OCI-LY3 (cell line): ENCODE data around the gene RPL13A.
A peak's percentile ranks its signal among the peaks of the same experiment; 100 is the strongest.

ENCODE experiments used
- H2AFZ ChIP-seq: fragments of 200-600, 300-600 bp; shearing (Covaris generic); 2 replicates; pipeline ENCODE4 v1.6.0; 2014; ENCODE audit warnings: antibody characterized with exemption, low read depth, low read length
- H3K27ac ChIP-seq: fragments of 200-600, 300-600 bp; sonication (generic); 2 replicates; pipeline ENCODE4 v1.5.1; 2014; ENCODE audit warnings: mild to moderate bottlenecking, low read length, moderate library complexity, mixed read lengths
- H3K27me3 ChIP-seq: fragments of 200-600, 300-600 bp; sonication (generic); 2 replicates; pipeline ENCODE4 v1.6.1; 2014; ENCODE audit warnings: low read depth, low read length, mixed read lengths
- H3K36me3 ChIP-seq: fragments of 200-600, 300-600 bp; sonication (generic); replicated peaks from 2 replicates; pipeline ENCODE3; 2014; ENCODE audit warnings: low read depth, low read length, mixed read lengths
- H3K4me1 ChIP-seq: fragments of 300-600, 200-600 bp; sonication (generic); 2 replicates; pipeline ENCODE4 v1.6.1; 2014; ENCODE audit warnings: low read length, mixed read lengths
- H3K4me2 ChIP-seq: fragments of 200-600, 300-600 bp; sonication (generic); 2 replicates; pipeline ENCODE4 v1.6.1; 2014; ENCODE audit warnings: low read length, mixed read lengths
- H3K4me3 ChIP-seq: fragments of 300-600, 200-600 bp; sonication (generic); 2 replicates; pipeline ENCODE4 v1.5.1; 2014; ENCODE audit warnings: antibody characterized with exemption, mild to moderate bottlenecking, low read length, moderate library complexity
- H3K79me2 ChIP-seq: fragments of 300-600, 200-600 bp; shearing (Covaris generic); 2 replicates; pipeline ENCODE4 v1.6.1; 2014; ENCODE audit warnings: mild to moderate bottlenecking, low read length, mixed read lengths
- H3K9ac ChIP-seq: fragments of 300-600, 200-600 bp; shearing (Covaris generic); 2 replicates; pipeline ENCODE4 v1.6.0; 2014; ENCODE audit warnings: mild to moderate bottlenecking, low read length, moderate library complexity
- H3K9me3 ChIP-seq: fragments of 200-600, 300-600 bp; shearing (Covaris generic); 2 replicates; pipeline ENCODE4 v1.6.1; 2014; ENCODE audit warnings: low read length, mixed read lengths; ENCODE audit not compliant: insufficient read depth
- H4K20me1 ChIP-seq: fragments of 200-600, 300-600 bp; sonication (generic); 2 replicates; pipeline ENCODE4 v1.6.1; 2016; ENCODE audit warnings: low read length, mixed read lengths; ENCODE audit not compliant: insufficient read depth
- CTCF ChIP-seq: fragments of 200-600, 300-600 bp; sonication (generic); IDR thresholded peaks from 2 replicates; pipeline ENCODE4 v1.5.1; 2014; ENCODE audit warnings: antibody characterized with exemption, low read length, low read depth
- EZH2phosphoT487 ChIP-seq: fragments of 200-600 bp; shearing (Covaris generic); IDR thresholded peaks from 2 replicates; pipeline ENCODE4 v1.6.1; 2018; ENCODE audit warnings: antibody characterized with exemption, mixed run types, low read depth

The RPL13A gene

DNA sequence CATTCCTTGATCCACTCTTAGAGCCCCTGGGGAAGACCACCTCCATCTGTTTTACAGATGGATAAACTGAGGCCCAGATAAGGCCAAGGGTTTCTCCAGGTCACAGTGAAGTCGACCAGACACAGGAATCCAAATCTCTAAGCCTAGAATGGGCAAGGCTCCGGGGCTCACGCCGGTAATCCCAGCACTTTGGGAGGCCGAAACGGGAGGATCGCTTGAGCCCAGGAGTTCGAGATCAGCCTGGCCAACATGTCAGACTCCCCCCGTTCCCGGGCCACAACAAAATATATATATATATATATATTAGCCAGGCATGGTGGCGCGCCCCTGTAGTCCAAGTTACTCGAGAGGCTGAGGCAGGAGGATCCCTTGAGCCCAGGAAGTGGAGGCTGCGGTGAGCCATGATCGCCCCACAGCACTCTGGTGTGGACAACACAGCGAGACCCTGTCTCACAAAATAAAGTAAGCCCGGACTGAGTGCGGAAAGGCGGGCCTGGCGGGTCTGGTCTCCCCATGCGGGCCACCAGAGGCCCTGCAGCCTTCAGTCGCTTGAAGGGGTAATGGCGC, 615 bp upstream of the RPL13A start:
- H3K27ac ChIP-seq: no peak overlapping the region
- peaks cover 34% of the 10 kb centered on the region for H4K20me1 ChIP-seq
- no peak overlapping the region for H2AFZ ChIP-seq
- H3K79me2 ChIP-seq: peaks cover 42% of the 10 kb centered on the region
- H3K9me3 ChIP-seq: no peaks in the 10 kb centered on the region
- TF ChIP-seq EZH2phosphoT487: no peak
- no peak for TF ChIP-seq CTCF
- peaks cover 40% of the 10 kb centered on the region for H3K36me3 ChIP-seq
- H3K4me1 ChIP-seq: peaks cover 18% of the 10 kb centered on the region
- H3K9ac ChIP-seq: peak overlapping the region; percentile 42; the same call in 1 of the 2 replicates
- H3K27me3 ChIP-seq: no peaks in the 10 kb centered on the region
- peak overlapping the region; percentile 67 for H3K4me3 ChIP-seq
- H3K4me2 ChIP-seq: peak overlapping the region; percentile 57

- TF ChIP-seq EZH2phosphoT487: no peak
- no peak for TF ChIP-seq CTCF
These were observed 846 bp downstream of the RPL13A start for GRCh38 chr19:49488046-49488862.

DNA sequence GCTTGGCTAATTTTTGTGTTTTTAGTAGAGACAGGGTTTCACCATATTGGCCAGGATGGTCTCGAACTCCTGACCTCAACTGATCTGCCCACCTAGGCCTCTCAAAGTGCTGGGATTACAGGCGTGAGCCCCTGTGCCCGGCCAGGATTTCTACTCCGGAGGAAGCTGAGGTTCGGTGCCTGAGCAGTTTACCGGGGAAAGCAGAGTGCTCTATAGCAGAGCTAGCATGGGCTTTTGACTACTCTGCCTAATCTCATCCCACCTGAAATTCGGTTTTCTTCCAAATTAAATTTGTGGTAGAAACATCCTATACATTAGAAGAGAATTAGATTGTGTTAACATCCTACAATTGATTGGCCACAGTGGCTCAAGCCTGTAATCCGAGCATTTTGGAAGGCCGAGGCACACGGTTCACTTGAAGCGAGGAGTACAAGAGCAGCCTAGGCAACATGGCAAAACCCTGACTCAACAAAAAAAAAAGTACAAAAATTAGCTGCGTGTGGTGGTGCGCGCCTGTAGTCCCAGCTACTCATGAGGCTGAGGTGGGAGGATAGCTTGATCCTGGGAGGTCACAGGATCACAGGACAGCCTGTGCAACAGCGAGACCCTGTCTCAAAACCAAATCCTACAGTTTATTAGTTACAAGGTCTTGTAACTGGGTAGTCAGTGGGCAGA, 1.6 kb downstream of the RPL13A start:
- H2AFZ ChIP-seq: no peak overlapping the region
- peak overlapping the region; percentile 83 for H3K27ac ChIP-seq
- no peaks in the 10 kb centered on the region for H3K9me3 ChIP-seq
- H3K4me3 ChIP-seq: peak overlapping the region; percentile 87
- peaks cover 18% of the 10 kb centered on the region for H3K4me1 ChIP-seq
- H4K20me1 ChIP-seq: peaks cover 34% of the 10 kb centered on the region
- peaks cover 54% of the 10 kb centered on the region for H3K36me3 ChIP-seq
- H3K9ac ChIP-seq: peak overlapping the region; percentile 99
- peaks cover 42% of the 10 kb centered on the region for H3K79me2 ChIP-seq
- no peaks in the 10 kb centered on the region for H3K27me3 ChIP-seq
- TF ChIP-seq EZH2phosphoT487 (no peak), CTCF (no peak)
- peak overlapping the region; percentile 77 for H3K4me2 ChIP-seq

More at GRCh38 chr19:49488046-49488862, 846 bp downstream of the RPL13A start:
- H3K4me1 ChIP-seq: peaks cover 18% of the 10 kb centered on the region
- H3K4me3 ChIP-seq: peak overlapping the region; percentile 87
- H3K9me3 ChIP-seq: no peaks in the 10 kb centered on the region
- peaks cover 42% of the 10 kb centered on the region for H3K79me2 ChIP-seq
- peaks cover 34% of the 10 kb centered on the region for H4K20me1 ChIP-seq
- H3K27ac ChIP-seq: peak overlapping the region; percentile 83
- H2AFZ ChIP-seq: no peak overlapping the region
- peak overlapping the region; percentile 77 for H3K4me2 ChIP-seq
- no peaks in the 10 kb centered on the region for H3K27me3 ChIP-seq
- H3K36me3 ChIP-seq: peaks cover 52% of the 10 kb centered on the region
- H3K9ac ChIP-seq: peak overlapping the region; percentile 99
